ENCODE results near the gene SEMA3A.

SEMA3A gene

GRCh38 chr7:83921271-83921940, 273.2 kb downstream of the SEMA3A start:
- TF ChIP-seq CTCF (IDR thresholded peaks at IDR 0.05; ENCODE audit: insufficient read depth, missing control alignments), result no peak
- DNase-seq (ENCODE audit: insufficient read length, low spot score) (no peak), FAIRE-seq (no peak)

DNA sequence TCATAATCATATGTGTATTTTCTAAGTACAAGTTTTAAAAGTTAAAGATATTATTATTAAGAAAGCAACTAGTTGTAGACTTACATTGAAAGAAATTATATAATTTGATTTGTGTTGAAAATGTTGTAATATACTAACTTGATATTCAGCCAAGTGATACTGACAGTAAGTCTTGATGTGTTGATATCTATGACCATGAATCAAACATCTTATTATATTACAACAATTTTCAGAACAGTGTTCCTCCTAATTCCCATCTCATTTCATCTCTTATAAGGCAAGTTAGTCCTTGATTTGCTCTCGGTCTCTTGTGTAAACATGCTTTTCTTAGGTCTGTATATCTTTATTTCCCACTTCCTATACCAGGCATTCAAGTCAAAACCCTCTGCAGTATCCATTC, 276.4 kb downstream of the SEMA3A start:
- TF ChIP-seq CTCF (IDR thresholded peaks at IDR 0.05; ENCODE audit: insufficient read depth, missing control alignments), result no peak
- FAIRE-seq (no peak), DNase-seq (ENCODE audit: insufficient read length, low spot score) (no peak)

- no peak for TF ChIP-seq CTCF (IDR thresholded peaks at IDR 0.05; ENCODE audit: insufficient read depth, missing control alignments)
- FAIRE-seq, result no peak
- DNase-seq (ENCODE audit: insufficient read length, low spot score), result no peak
Observed at GRCh38 chr7:83913174-83913573, 281.4 kb downstream of the SEMA3A start.

GRCh38 chr7:83908526-83908925, 286.1 kb downstream of the SEMA3A start:
- FAIRE-seq (no peak), DNase-seq (ENCODE audit: insufficient read length, low spot score) (no peak)
- TF ChIP-seq CTCF (IDR thresholded peaks at IDR 0.05; ENCODE audit: insufficient read depth, missing control alignments), result no peak

Data from D721Med (cell line).